Measurements from ENCODE around the gene ROR2.

Gene ROR2

DNA sequence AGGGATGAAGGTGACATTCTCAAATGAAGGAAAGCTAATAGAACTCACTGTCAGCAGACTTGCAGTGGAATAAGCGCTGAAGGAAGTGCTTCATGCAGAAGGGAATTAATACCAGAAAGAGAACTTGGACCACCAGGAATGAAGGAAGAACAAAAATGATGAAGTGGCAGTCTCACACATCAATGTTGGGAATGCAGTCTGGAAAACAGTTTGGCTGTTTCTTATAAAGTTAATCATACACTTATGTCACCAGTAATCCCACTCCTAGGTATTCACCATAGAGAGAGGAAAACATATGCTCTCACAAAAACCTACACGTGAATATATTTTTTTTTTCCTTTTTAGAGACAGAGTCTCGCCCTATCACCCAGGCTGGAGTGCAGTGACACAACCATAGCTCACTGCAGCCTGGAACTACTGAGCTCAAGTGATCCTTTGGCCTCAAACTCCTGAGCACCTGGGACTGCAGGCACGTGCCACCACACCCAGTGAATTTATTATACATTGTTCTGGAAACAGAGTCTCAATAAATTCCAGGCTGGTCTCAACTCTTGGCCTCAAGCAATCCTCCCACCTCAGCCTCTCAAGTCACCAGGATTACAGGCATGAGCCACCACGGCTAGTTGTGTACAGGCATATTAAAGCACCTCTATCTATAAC, 81.2 kb downstream of the ROR2 start:
- no peak for TF ChIP-seq ZFX (IDR thresholded peaks at IDR 0.05; ENCODE audit: borderline replicate concordance)
- no peak for TF ChIP-seq CTCF (IDR thresholded peaks at IDR 0.05)
- H3K27ac ChIP-seq = no peak overlapping the region

- H3K27ac ChIP-seq = no peak overlapping the region
- TF ChIP-seq CTCF (IDR thresholded peaks at IDR 0.05) = no peak
- TF ChIP-seq ZFX (IDR thresholded peaks at IDR 0.05; ENCODE audit: borderline replicate concordance) = no peak
These were observed 82.3 kb downstream of the ROR2 start for GRCh38 chr9:91867740-91868139.

DNA sequence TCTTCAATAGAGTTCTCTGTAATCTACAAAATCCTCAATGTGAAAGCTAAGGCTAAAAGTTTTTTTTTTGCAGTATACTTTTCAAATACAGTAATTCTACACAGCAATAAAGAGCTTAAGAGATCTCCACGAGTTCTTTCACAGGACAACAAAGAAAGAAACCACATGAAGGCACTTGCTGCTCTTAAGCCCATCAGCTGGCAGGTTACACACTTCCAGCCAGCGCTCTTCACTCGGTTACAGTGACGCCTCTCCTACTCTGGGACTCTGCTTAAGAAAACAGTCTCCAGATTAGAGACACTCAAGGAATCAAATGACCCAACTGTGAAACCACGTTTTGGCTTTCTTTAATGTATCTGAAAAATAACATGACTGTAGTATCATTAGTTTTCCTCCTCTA, 85.0 kb downstream of the ROR2 start:
- no peak overlapping the region for H3K27ac ChIP-seq
- TF ChIP-seq ZFX (IDR thresholded peaks at IDR 0.05; ENCODE audit: borderline replicate concordance) (no peak), CTCF (IDR thresholded peaks at IDR 0.05) (no peak)

DNA sequence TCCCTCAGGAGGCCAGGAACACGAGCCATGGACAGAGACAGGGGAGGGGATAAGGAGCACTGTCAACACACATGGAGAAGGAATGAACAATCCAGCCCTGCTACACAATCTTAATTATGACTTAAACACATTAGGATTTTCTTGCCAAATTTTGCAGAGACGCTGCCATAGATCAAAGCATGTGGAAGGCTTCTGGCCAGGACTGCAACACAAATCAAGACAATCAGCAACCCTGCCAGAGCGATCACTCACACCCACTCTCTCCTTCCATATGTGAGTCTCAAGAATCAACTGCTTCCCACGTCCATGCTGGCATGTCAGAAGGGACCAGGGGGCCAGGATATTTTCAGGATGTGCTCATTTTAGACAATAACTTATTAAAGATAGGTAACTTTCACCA, 85.6 kb downstream of the ROR2 start:
- no peak overlapping the region for H3K27ac ChIP-seq
- TF ChIP-seq CTCF (IDR thresholded peaks at IDR 0.05) = no peak
- no peak for TF ChIP-seq ZFX (IDR thresholded peaks at IDR 0.05; ENCODE audit: borderline replicate concordance)

GRCh38 chr9:91863469-91863868, 86.6 kb downstream of the ROR2 start:
- H3K27ac ChIP-seq = no peak overlapping the region
- TF ChIP-seq CTCF (IDR thresholded peaks at IDR 0.05) (no peak), ZFX (IDR thresholded peaks at IDR 0.05; ENCODE audit: borderline replicate concordance) (no peak)

DNA sequence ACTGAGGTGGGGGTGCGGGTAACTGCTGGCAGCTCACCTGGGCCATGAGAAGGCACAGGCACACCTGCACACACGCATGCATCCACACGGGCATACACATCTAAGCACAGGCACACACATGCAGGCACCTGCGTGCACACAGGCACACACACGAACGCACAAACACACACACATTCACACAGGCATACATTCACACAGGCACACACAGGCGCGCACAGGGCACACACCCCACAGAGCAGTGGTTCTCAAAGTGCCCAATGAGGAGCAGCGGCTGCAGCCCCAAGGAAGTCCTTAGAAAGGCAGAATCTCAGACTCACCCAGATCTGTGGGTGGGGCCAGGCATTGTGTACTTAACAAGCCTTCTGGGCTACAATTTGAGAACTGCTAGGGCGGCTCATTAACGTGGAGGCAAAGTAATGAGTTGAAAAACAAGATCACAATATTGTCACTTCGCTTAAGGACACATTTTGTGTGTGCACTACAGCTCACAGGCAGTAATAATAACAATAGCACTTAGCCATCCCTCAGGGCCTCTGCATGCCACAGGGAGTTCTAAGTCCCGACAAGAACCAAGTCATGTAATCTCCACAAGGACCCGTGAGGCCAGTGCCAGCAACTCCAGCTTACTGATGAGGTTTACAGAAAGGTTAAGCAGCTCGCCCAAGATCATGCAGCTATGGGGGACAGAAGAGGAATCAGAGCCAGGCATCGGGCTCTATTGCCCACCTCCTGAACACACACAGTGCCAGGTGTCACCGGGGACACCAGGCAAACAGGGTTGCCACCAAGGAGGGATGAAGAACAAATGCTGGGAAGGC, 91.6 kb downstream of the ROR2 start:
- no peak for TF ChIP-seq ZFX (IDR thresholded peaks at IDR 0.05; ENCODE audit: borderline replicate concordance)
- no peak for TF ChIP-seq CTCF (IDR thresholded peaks at IDR 0.05)
- no peak overlapping the region for H3K27ac ChIP-seq

Measured in 22Rv1 (cell line).